Kidney (tissue), 14 donors: ENCODE results near the gene TLCD3A. TPM values are rescaled to one million over a fixed set of nuclear protein-coding genes. Genes with fewer than 3 reads are reported as not detected.
"Not testable (repeated sequence)": the region's sequence is repeated elsewhere in the genome, so short reads cannot be mapped to it uniquely, and the experiment has no call there.

Experiments
- DNase-seq, 5 donors: peaks; one replicate each; pipeline ENCODE4 v3.0.0-alpha.2; 2013 to 2020
- FAIRE-seq: peaks from 2 replicates; lab custom pipeline; 2012; peaks lifted over from hg19 to GRCh38; lab: Jason Lieb, UNC
- H3K27ac ChIP-seq, 2 donors: one replicate each; pipeline ENCODE4 v1.7.0; 2013; ENCODE audit warnings: low read depth in 2 of 2, low read length in 2 of 2, inconsistent platforms in 1 of 2
- H3K27me3 ChIP-seq: one replicate; pipeline ENCODE4 v1.7.1; 2013; ENCODE audit warnings: low read length, inconsistent platforms; ENCODE audit not compliant: control insufficient read depth, insufficient read depth
- H3K36me3 ChIP-seq, 3 donors: one replicate each; pipeline versions ENCODE4 v1.7.0 to v1.7.1; 2013; ENCODE audit warnings: low read length in 3 of 3, control low read depth in 1 of 3, inconsistent platforms in 1 of 3; ENCODE audit not compliant: insufficient read depth in 3 of 3, control insufficient read depth in 2 of 3
- H3K4me1 ChIP-seq, 3 donors: one replicate each; pipeline versions ENCODE4 v1.7.0 to v1.7.1; 2013; ENCODE audit warnings: low read length in 3 of 3, inconsistent platforms in 1 of 3, low read depth in 1 of 3; ENCODE audit not compliant: control insufficient read depth in 2 of 3, insufficient read depth in 2 of 3
- H3K4me3 ChIP-seq, 3 donors: one replicate each; pipeline versions ENCODE4 v1.7.0 to v1.8.1; 2013; ENCODE audit warnings: low read length in 3 of 3, control low read depth in 1 of 3, inconsistent platforms in 1 of 3
- H3K9ac ChIP-seq, 3 donors: one replicate each; pipeline versions ENCODE4 v1.7.0 to v1.7.1; 2013; ENCODE audit warnings: low read length in 3 of 3, control low read depth in 1 of 3, inconsistent platforms in 1 of 3
- H3K9me3 ChIP-seq, 3 donors: one replicate each; pipeline versions ENCODE4 v1.7.0 to v1.7.1; 2013; ENCODE audit warnings: low read length in 3 of 3, control low read depth in 1 of 3, inconsistent platforms in 1 of 3; ENCODE audit not compliant: control insufficient read depth in 2 of 3, insufficient read depth in 1 of 3
- intact Hi-C: fragments of 100-400 bp; cut with DNase I; formaldehyde crosslinking; loops from one replicate; pipeline ENCODE4 v1.11.1; 2022
- polyA plus RNA-seq: library from polyadenylated mRNA; stranded (reverse); fragments of 350-450 nt; fragmentation: Illumina TruSeq; extraction: RNeasy Lipid Tissue Mini Kit (QIAGEN cat#74804); gene quantifications from one replicate; pipeline ENCODE4 v1.2.3, GENCODE V29; 2014; ENCODE audit warnings: low read depth, low replicate concordance; ENCODE audit not compliant: insufficient read depth
- total RNA-seq: library from RNA; stranded (reverse); fragmentation: NEBNext Ultra II Directional; extraction: Animal tissue kit (Norgen Biotek cat#: 25700); gene quantifications from one replicate; pipeline ENCODE4 v1.2.1, GENCODE V29; 2021
- TF ChIP-seq, protein P1 (sequence below): IDR thresholded peaks from 3 replicates; pipeline ENCODE4 v1.5.1; 2012; ENCODE audit warnings: mild to moderate bottlenecking, moderate library complexity, borderline replicate concordance; ENCODE audit not compliant: insufficient read depth; ENCODE audit errors: extremely low read depth
- donor health status: control.
- donor health status: control.
- donor health status: control.
- donor health status: control.
- donor health status: control.
- donor health status: DM: yes; HTN: yes; CAD: no.
- donor health status: Normal renal cell carcinoma (clear cell type).

TLCD3A gene
- total and polyA plus RNA-seq, 2 donors from 2014 or later: 4.6 to 12.4 TPM

DNA sequence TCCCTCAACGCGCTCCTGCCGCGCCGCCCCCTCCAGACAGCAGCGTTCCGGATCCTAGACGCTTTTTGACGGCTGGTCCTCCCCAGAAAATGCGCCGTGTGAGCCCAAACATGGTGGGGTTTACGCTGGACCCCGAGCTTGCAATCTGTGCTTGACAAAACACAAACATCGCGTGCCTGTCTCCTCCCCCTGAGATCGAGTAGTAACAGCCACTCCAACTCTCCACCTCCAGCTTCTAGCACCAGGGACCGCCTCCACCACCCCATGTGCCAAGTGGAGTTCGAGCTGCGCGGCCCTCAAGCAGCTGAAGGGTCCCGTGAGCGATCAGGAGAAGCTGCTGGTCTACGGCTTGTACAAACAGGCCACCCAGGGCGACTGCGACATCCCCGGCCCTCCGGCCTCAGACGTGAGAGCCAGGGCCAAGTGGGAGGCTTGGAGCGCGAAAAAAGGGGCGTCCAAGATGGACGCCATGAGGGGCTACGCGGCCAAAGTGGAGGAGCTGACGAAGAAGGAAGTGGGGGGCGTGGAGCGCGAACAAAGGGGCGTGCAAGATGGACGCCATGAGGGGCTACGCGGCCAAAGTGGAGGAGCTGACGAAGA, 20.3 kb downstream of the TLCD3A start:
- DNase-seq (peak; percentile 72 to 90 (median 83)), FAIRE-seq (no peak)
- H3K27ac ChIP-seq: peak overlapping the region; percentile 7 to 43
- intact Hi-C loops: no loop called here
- peaks cover 0 to 15% (median 4%) of the 10 kb centered on the region in 3 donors for H3K4me1 ChIP-seq
- H3K9ac ChIP-seq: peak overlapping the region; percentile 37 to 93 (median 73)
- H3K27me3 ChIP-seq: no peaks in the 10 kb centered on the region
- no peaks in the 10 kb centered on the region for H3K9me3 ChIP-seq
- H3K36me3 ChIP-seq: peaks cover 0 to 7% (median 2%) of the 10 kb centered on the region in 3 donors
- peak overlapping the region; percentile 71 to 84 (median 80) for H3K4me3 ChIP-seq
- TF ChIP-seq, protein P1, sequence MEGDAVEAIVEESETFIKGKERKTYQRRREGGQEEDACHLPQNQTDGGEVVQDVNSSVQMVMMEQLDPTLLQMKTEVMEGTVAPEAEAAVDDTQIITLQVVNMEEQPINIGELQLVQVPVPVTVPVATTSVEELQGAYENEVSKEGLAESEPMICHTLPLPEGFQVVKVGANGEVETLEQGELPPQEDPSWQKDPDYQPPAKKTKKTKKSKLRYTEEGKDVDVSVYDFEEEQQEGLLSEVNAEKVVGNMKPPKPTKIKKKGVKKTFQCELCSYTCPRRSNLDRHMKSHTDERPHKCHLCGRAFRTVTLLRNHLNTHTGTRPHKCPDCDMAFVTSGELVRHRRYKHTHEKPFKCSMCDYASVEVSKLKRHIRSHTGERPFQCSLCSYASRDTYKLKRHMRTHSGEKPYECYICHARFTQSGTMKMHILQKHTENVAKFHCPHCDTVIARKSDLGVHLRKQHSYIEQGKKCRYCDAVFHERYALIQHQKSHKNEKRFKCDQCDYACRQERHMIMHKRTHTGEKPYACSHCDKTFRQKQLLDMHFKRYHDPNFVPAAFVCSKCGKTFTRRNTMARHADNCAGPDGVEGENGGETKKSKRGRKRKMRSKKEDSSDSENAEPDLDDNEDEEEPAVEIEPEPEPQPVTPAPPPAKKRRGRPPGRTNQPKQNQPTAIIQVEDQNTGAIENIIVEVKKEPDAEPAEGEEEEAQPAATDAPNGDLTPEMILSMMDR: no peak

DNA sequence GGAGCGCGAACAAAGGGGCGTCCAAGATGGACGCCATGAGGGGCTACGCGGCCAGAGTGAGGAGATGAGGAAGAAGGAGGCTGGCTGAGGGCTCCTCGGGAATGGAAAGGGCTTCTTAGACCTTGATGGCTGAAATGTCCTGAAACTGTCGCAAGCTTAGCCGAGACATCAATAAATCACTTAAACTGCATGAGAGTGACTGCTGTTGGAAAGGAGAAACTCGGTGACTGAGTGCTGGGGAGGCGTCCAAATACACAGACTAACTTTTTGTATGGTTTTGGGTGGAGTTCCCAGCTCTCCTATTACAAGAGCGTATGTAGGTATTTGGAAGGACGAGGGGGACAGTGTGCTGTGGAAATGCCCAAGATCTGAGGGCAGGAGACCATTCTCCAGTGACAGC, 21.0 kb downstream of the TLCD3A start:
- no peak for FAIRE-seq

DNA sequence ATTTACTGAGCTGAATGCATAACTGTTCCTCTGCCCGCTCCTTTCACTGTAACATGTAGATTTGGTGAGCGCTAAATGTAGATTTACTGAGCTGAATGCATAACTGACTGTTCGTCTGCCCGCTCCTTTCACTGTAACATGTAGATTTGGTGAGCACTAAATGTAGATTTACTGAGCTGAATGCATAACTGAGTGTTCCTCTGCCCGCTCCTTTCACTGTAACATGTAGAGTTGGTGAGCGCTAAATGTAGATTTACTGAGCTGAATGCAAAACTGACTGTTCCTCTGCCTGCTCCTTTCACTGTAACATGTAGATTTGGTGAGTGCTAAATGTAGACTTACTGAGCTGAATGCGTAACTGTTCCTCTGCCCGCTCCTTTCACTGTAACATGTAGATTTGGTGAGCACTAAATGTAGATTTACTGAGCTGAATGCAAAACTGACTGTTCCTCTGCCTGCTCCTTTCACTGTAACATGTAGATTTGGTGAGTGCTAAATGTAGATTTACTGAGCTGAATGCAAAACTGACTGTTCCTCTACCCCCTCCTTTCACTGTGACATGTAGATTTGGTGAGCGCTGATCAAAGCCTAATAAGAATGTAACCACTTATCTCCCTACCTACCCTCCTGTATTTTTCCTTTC, 23.0 kb downstream of the TLCD3A start:
- H3K9ac ChIP-seq, H3K27ac ChIP-seq, FAIRE-seq: not testable (repeated sequence)

More for the DNA sequence above, 21.0 kb downstream of the TLCD3A start:
- H3K36me3 ChIP-seq: peaks cover 0 to 2% (median under 1%) of the 10 kb centered on the region in 3 donors
- no peak for DNase-seq
- no peaks in the 10 kb centered on the region for H3K9me3 ChIP-seq
- intact Hi-C loops: no loop called here
- TF ChIP-seq, protein P1: no peak
- no peaks in the 10 kb centered on the region for H3K27me3 ChIP-seq
- peaks cover 0 to 15% (median 4%) of the 10 kb centered on the region in 3 donors for H3K4me1 ChIP-seq
- H3K9ac ChIP-seq: no peak overlapping the region
- H3K27ac ChIP-seq: no peak overlapping the region
- no peak overlapping the region for H3K4me3 ChIP-seq

DNA sequence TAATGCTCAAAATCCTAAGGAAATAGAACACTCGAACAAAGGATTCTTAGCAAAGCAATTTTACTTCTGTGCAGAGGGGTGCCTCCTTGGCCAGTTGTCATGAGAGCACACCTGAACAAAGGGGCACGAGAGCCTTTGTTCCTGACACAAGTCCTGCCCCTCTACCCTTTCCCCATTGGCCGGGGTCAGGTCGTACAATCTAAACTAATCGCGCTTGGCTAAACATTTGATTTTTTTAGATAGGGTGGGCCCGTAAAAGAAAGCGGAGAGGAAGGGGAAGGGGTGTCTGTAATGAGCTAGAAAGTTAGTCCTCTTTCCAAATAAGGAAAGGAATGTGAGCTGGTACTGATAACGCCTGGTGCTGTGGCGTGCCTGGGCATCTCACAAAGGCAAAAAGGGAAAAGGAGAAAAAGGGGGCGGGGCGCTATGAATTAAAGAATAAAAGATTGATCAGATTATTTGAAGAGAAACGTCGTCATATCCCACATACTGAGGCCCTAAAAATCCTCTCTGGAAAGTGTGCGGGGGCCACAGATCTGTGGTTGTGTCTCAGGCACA, 23.7 kb downstream of the TLCD3A start:
- H3K9ac ChIP-seq, FAIRE-seq, H3K4me3 ChIP-seq, H3K27me3 ChIP-seq, intact Hi-C loops, H3K9me3 ChIP-seq, H3K36me3 ChIP-seq, H3K27ac ChIP-seq, DNase-seq: not testable (repeated sequence)
- H3K4me1 ChIP-seq: peaks cover 0 to 10% (median 4%) of the 10 kb centered on the region in 3 donors

More for the DNA sequence above, 23.0 kb downstream of the TLCD3A start:
- H3K27me3 ChIP-seq, H3K4me3 ChIP-seq, intact Hi-C loops, H3K36me3 ChIP-seq, H3K9me3 ChIP-seq, DNase-seq: not testable (repeated sequence)
- H3K4me1 ChIP-seq: peaks cover 0 to 15% (median 4%) of the 10 kb centered on the region in 3 donors
